Measurements from ENCODE around the gene VIT.

The VIT gene

GRCh38 chr2:36770542-36771287 lies 74.2 kb downstream of the VIT start:
- peak; percentile 84 for DNase-seq (ENCODE audit: low spot score)

GRCh38 chr2:36771671-36772070 lies 75.2 kb downstream of the VIT start:
- DNase-seq (ENCODE audit: low spot score): no peak

GRCh38 chr2:36773947-36774346 lies 77.4 kb downstream of the VIT start:
- DNase-seq (ENCODE audit: low spot score): no peak

- DNase-seq (ENCODE audit: low spot score): no peak
Measured at GRCh38 chr2:36775261-36775660, 78.8 kb downstream of the VIT start.

GRCh38 chr2:36775806-36776205 lies 79.3 kb downstream of the VIT start:
- DNase-seq (ENCODE audit: low spot score): no peak

GRCh38 chr2:36777272-36777671 lies 80.8 kb downstream of the VIT start:
- DNase-seq (ENCODE audit: low spot score): no peak

- DNase-seq (ENCODE audit: low spot score): no peak
Measured at GRCh38 chr2:36777788-36778187, 81.3 kb downstream of the VIT start.

GRCh38 chr2:36779462-36779861 lies 83.0 kb downstream of the VIT start:
- no peak for DNase-seq (ENCODE audit: low spot score)

GRCh38 chr2:36780231-36780839 lies 83.8 kb downstream of the VIT start:
- peak; percentile 86 for DNase-seq (ENCODE audit: low spot score)

GRCh38 chr2:36781907-36782720 lies 85.6 kb downstream of the VIT start:
- no peak for DNase-seq (ENCODE audit: low spot score)

GRCh38 chr2:36783246-36783645 lies 86.7 kb downstream of the VIT start:
- no peak for DNase-seq (ENCODE audit: low spot score)

GRCh38 chr2:36785179-36785795 lies 88.8 kb downstream of the VIT start:
- peak; percentile 81 for DNase-seq (ENCODE audit: low spot score)

- DNase-seq (ENCODE audit: low spot score): no peak
Measured at GRCh38 chr2:36789181-36789804, 92.8 kb downstream of the VIT start.

- no peak for DNase-seq (ENCODE audit: low spot score)
Measured at GRCh38 chr2:36792951-36793350, 96.4 kb downstream of the VIT start.

- no peak for DNase-seq (ENCODE audit: low spot score)
Measured at GRCh38 chr2:36797324-36798070, 101.0 kb downstream of the VIT start.

GRCh38 chr2:36798724-36799123 lies 102.2 kb downstream of the VIT start:
- DNase-seq (ENCODE audit: low spot score): no peak

GRCh38 chr2:36800381-36800780 lies 103.9 kb downstream of the VIT start:
- DNase-seq (ENCODE audit: low spot score): no peak

- no peak for DNase-seq (ENCODE audit: low spot score)
Measured at GRCh38 chr2:36801088-36801487, 104.6 kb downstream of the VIT start.

GRCh38 chr2:36802952-36803351 lies 106.4 kb downstream of the VIT start:
- DNase-seq (ENCODE audit: low spot score): no peak

GRCh38 chr2:36805635-36806224 lies 109.2 kb downstream of the VIT start:
- DNase-seq (ENCODE audit: low spot score): no peak

All from COLO829 (cell line).